Activated naive CD4-positive, alpha-beta T cell treated with anti-CD3 and anti-CD28 coated beads, Interleukin-2, amount 10 ng/mL, durations not matched to agents 7 days and 5 days (primary cell): ENCODE results near the gene DAB1.
"Not testable (repeated sequence)": the region's sequence is repeated elsewhere in the genome, so short reads cannot be mapped to it uniquely, and the experiment has no call there.

Experiments
- CTCF ChIA-PET: fragments of 350-600 bp; sonication (Branson Sonifier 250); formaldehyde crosslinking; loops from one replicate; lab custom pipeline; 2021; ENCODE audit warnings: antibody characterized with exemption; lab: Charles Lee
- DNase-seq: peaks from one replicate; pipeline ENCODE4 v3.0.0-alpha.2; 2020
- H3K27ac Mint-ChIP-seq: one replicate; pipeline ENCODE4 v1.8.0; 2021; ENCODE audit warnings: mild to moderate bottlenecking, moderate library complexity, mixed read lengths
- H3K27me3 Mint-ChIP-seq: one replicate; pipeline ENCODE4 v1.8.0; 2021; ENCODE audit warnings: mild to moderate bottlenecking, mixed read lengths
- H3K36me3 Mint-ChIP-seq: one replicate; pipeline ENCODE4 v1.8.0; 2021; ENCODE audit warnings: mixed read lengths
- H3K4me1 Mint-ChIP-seq: one replicate; pipeline ENCODE4 v1.8.0; 2021; ENCODE audit warnings: mixed read lengths
- H3K4me3 Mint-ChIP-seq: one replicate; pipeline ENCODE4 v1.8.0; 2021; ENCODE audit warnings: mild to moderate bottlenecking, moderate library complexity, mixed read lengths
- H3K9me3 Mint-ChIP-seq: one replicate; pipeline ENCODE4 v1.8.0; 2021; ENCODE audit warnings: mixed read lengths

DAB1 gene

GRCh38 chr1:57361516-57361915 is 62.3 kb downstream of the DAB1 start:
- Mint-ChIP-seq H3K27ac (no peak overlapping the region), H3K4me1 (no peaks in the 10 kb centered on the region), H3K9me3 (no peaks in the 10 kb centered on the region), H3K27me3 (no peaks in the 10 kb centered on the region), H3K4me3 (no peak overlapping the region), H3K36me3 (no peaks in the 10 kb centered on the region)
- no peak for DNase-seq
- CTCF ChIA-PET = no interaction called here

GRCh38 chr1:57360846-57361407 is 62.9 kb downstream of the DAB1 start:
- CTCF ChIA-PET = no interaction called here
- H3K36me3 Mint-ChIP-seq = no peaks in the 10 kb centered on the region
- H3K27me3 Mint-ChIP-seq = no peaks in the 10 kb centered on the region
- H3K4me1 Mint-ChIP-seq = no peaks in the 10 kb centered on the region
- no peak overlapping the region for H3K4me3 Mint-ChIP-seq
- H3K27ac Mint-ChIP-seq = no peak overlapping the region
- no peaks in the 10 kb centered on the region for H3K9me3 Mint-ChIP-seq
- DNase-seq = no peak

- Mint-ChIP-seq H3K4me1 (peaks cover 3% of the 10 kb centered on the region), H3K9me3 (no peaks in the 10 kb centered on the region), H3K27ac (no peak overlapping the region), H3K4me3 (no peak overlapping the region), H3K36me3 (no peaks in the 10 kb centered on the region), H3K27me3 (no peaks in the 10 kb centered on the region)
- CTCF ChIA-PET = no interaction called here
- no peak for DNase-seq
Measured at GRCh38 chr1:57357462-57357861, 66.4 kb downstream of the DAB1 start.

- CTCF ChIA-PET = no interaction called here
- Mint-ChIP-seq H3K9me3 (no peaks in the 10 kb centered on the region), H3K27me3 (no peaks in the 10 kb centered on the region), H3K27ac (no peak overlapping the region), H3K36me3 (no peaks in the 10 kb centered on the region), H3K4me1 (peaks cover 3% of the 10 kb centered on the region), H3K4me3 (no peak overlapping the region)
- no peak for DNase-seq
Measured at GRCh38 chr1:57353654-57354053, 70.2 kb downstream of the DAB1 start.

GRCh38 chr1:57350610-57351009 is 73.2 kb downstream of the DAB1 start:
- Mint-ChIP-seq H3K4me1 (peaks cover 3% of the 10 kb centered on the region), H3K27me3 (no peaks in the 10 kb centered on the region), H3K36me3 (no peaks in the 10 kb centered on the region), H3K9me3 (no peaks in the 10 kb centered on the region), H3K4me3 (no peak overlapping the region), H3K27ac (no peak overlapping the region)
- no peak for DNase-seq
- CTCF ChIA-PET = no interaction called here

GRCh38 chr1:57348921-57349320 is 74.9 kb downstream of the DAB1 start:
- Mint-ChIP-seq H3K9me3 (no peaks in the 10 kb centered on the region), H3K4me1 (no peaks in the 10 kb centered on the region), H3K27me3 (no peaks in the 10 kb centered on the region), H3K36me3 (no peaks in the 10 kb centered on the region), H3K4me3 (no peak overlapping the region), H3K27ac (no peak overlapping the region)
- no peak for DNase-seq
- CTCF ChIA-PET = no interaction called here

GRCh38 chr1:57345916-57346315 is 77.9 kb downstream of the DAB1 start:
- Mint-ChIP-seq H3K27ac (no peak overlapping the region), H3K9me3 (no peaks in the 10 kb centered on the region), H3K4me3 (no peak overlapping the region), H3K36me3 (no peaks in the 10 kb centered on the region), H3K27me3 (no peaks in the 10 kb centered on the region), H3K4me1 (no peaks in the 10 kb centered on the region)
- no peak for DNase-seq
- CTCF ChIA-PET = no interaction called here

GRCh38 chr1:57344265-57344664 is 79.6 kb downstream of the DAB1 start:
- H3K27me3 Mint-ChIP-seq = no peaks in the 10 kb centered on the region
- DNase-seq = no peak
- H3K4me1 Mint-ChIP-seq = no peaks in the 10 kb centered on the region
- H3K36me3 Mint-ChIP-seq = no peaks in the 10 kb centered on the region
- CTCF ChIA-PET = no interaction called here
- no peak overlapping the region for H3K27ac Mint-ChIP-seq
- H3K4me3 Mint-ChIP-seq = no peak overlapping the region
- H3K9me3 Mint-ChIP-seq = no peaks in the 10 kb centered on the region

- CTCF ChIA-PET, H3K4me3 Mint-ChIP-seq, H3K27ac Mint-ChIP-seq, H3K4me1 Mint-ChIP-seq, DNase-seq, H3K27me3 Mint-ChIP-seq, H3K9me3 Mint-ChIP-seq, H3K36me3 Mint-ChIP-seq: not testable (repeated sequence)
Measured at GRCh38 chr1:57343298-57343915, 80.5 kb downstream of the DAB1 start.

- H3K27ac Mint-ChIP-seq = no peak overlapping the region
- H3K36me3 Mint-ChIP-seq = no peaks in the 10 kb centered on the region
- H3K9me3 Mint-ChIP-seq = no peaks in the 10 kb centered on the region
- no peaks in the 10 kb centered on the region for H3K4me1 Mint-ChIP-seq
- peaks cover 4% of the 10 kb centered on the region for H3K27me3 Mint-ChIP-seq
- no peak overlapping the region for H3K4me3 Mint-ChIP-seq
- CTCF ChIA-PET = no interaction called here
- DNase-seq = no peak
Measured at GRCh38 chr1:57341721-57342120, 82.1 kb downstream of the DAB1 start.

GRCh38 chr1:57340334-57341070 is 83.4 kb downstream of the DAB1 start:
- no peaks in the 10 kb centered on the region for H3K36me3 Mint-ChIP-seq
- H3K4me1 Mint-ChIP-seq = no peaks in the 10 kb centered on the region
- DNase-seq = no peak
- no peak overlapping the region for H3K4me3 Mint-ChIP-seq
- CTCF ChIA-PET = no interaction called here
- peaks cover 4% of the 10 kb centered on the region for H3K27me3 Mint-ChIP-seq
- no peak overlapping the region for H3K27ac Mint-ChIP-seq
- H3K9me3 Mint-ChIP-seq = no peaks in the 10 kb centered on the region

GRCh38 chr1:57337623-57338022 is 86.2 kb downstream of the DAB1 start:
- CTCF ChIA-PET = no interaction called here
- no peak overlapping the region for H3K27ac Mint-ChIP-seq
- H3K36me3 Mint-ChIP-seq = no peaks in the 10 kb centered on the region
- H3K4me3 Mint-ChIP-seq = no peak overlapping the region
- H3K4me1 Mint-ChIP-seq = no peaks in the 10 kb centered on the region
- no peak for DNase-seq
- peaks cover 4% of the 10 kb centered on the region for H3K27me3 Mint-ChIP-seq
- H3K9me3 Mint-ChIP-seq = no peaks in the 10 kb centered on the region

- no peak for DNase-seq
- Mint-ChIP-seq H3K36me3 (no peaks in the 10 kb centered on the region), H3K9me3 (no peaks in the 10 kb centered on the region), H3K4me3 (no peak overlapping the region), H3K27me3 (peaks cover 4% of the 10 kb centered on the region), H3K27ac (no peak overlapping the region), H3K4me1 (no peaks in the 10 kb centered on the region)
- CTCF ChIA-PET = no interaction called here
Measured at GRCh38 chr1:57336793-57337192, 87.1 kb downstream of the DAB1 start.

GRCh38 chr1:57331620-57332019 is 92.2 kb downstream of the DAB1 start:
- DNase-seq = no peak
- Mint-ChIP-seq H3K9me3 (no peaks in the 10 kb centered on the region), H3K4me3 (no peak overlapping the region), H3K4me1 (no peaks in the 10 kb centered on the region), H3K36me3 (no peaks in the 10 kb centered on the region), H3K27ac (no peak overlapping the region), H3K27me3 (no peaks in the 10 kb centered on the region)
- CTCF ChIA-PET = no interaction called here

GRCh38 chr1:57329937-57330336 is 93.9 kb downstream of the DAB1 start:
- Mint-ChIP-seq H3K9me3 (no peaks in the 10 kb centered on the region), H3K27ac (no peak overlapping the region)

More at GRCh38 chr1:57329937-57330336, 93.9 kb downstream of the DAB1 start:
- CTCF ChIA-PET = no interaction called here
- Mint-ChIP-seq H3K36me3 (no peaks in the 10 kb centered on the region), H3K27me3 (no peaks in the 10 kb centered on the region), H3K4me1 (no peaks in the 10 kb centered on the region), H3K4me3 (no peak overlapping the region)
- DNase-seq = no peak
